GM19468 (cell line): Measurements from ENCODE around the gene SOX13.

Experiments
- ATAC-seq: cut with Tn5 transposase; IDR thresholded peaks from one replicate; pipeline ENCODE4 v1.9.1; 2021; ENCODE audit warnings: mild to moderate bottlenecking, moderate library complexity, moderate number of reproducible peaks; ENCODE audit not compliant: unreplicated experiment; ENCODE audit errors: extremely low read depth

The SOX13 gene

DNA sequence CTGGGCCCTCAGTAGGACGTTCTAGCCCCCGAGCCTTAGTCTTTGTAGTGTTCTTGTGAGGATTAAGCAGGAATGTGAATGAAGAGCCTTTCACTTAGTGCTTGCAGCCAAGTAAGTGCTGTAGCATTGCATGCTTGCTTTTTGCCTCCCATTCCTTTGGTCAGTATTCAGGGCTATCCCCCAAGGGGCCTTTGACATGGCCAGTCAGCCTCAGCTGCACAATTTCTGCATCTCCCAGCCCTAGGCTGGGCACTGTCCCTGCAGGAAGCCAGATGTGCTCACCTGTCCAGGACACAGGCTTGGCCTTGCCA is 30.5 kb downstream of the SOX13 start:
- ATAC-seq: no peak

- no peak for ATAC-seq
These were observed 31.6 kb downstream of the SOX13 start for GRCh38 chr1:204104331-204105130.

- no peak for ATAC-seq
These were observed 32.2 kb downstream of the SOX13 start for GRCh38 chr1:204105131-204105515.

DNA sequence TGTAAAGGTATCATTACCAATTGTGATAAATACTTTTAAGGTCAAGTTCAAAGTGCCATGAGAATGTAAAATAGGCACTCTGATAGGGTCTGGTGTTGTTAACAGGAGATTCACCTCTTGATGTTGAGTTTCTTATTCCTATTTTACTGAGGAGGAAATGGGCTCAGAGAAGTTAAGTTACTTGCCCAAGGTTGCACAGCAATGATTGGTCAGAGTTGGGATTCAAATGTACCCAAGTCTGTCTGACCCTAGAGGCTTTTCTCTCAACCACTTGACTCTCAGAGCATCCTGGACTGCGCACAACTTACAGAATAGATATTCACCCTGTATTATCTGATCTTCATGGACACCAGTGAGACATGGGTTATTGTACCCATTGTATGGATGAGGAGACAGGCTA is 33.9 kb downstream of the SOX13 start:
- ATAC-seq: no peak

DNA sequence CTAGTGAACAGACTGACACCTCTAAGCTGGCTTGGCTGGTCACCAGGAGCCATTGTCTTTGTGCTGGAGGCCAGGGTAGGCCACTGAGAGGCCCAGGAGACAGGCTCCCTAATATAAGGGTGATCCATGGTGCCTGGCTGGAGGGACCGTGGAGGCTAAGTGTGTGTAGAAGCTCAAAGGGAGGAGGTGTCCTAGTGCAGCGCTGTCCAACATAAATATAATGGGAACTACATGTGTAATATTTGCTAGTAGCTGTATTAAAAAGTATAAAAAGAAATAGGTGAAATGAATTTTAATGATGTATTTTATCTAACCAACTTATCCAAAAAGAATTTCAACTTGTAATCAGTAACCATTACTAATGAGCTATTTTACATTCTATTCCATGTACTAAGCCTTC is 35.0 kb downstream of the SOX13 start:
- ATAC-seq: no peak

GRCh38 chr1:204108312-204109141 is 35.6 kb downstream of the SOX13 start:
- ATAC-seq: no peak

- no peak for ATAC-seq
These were observed 38.1 kb downstream of the SOX13 start for GRCh38 chr1:204110894-204111633.

DNA sequence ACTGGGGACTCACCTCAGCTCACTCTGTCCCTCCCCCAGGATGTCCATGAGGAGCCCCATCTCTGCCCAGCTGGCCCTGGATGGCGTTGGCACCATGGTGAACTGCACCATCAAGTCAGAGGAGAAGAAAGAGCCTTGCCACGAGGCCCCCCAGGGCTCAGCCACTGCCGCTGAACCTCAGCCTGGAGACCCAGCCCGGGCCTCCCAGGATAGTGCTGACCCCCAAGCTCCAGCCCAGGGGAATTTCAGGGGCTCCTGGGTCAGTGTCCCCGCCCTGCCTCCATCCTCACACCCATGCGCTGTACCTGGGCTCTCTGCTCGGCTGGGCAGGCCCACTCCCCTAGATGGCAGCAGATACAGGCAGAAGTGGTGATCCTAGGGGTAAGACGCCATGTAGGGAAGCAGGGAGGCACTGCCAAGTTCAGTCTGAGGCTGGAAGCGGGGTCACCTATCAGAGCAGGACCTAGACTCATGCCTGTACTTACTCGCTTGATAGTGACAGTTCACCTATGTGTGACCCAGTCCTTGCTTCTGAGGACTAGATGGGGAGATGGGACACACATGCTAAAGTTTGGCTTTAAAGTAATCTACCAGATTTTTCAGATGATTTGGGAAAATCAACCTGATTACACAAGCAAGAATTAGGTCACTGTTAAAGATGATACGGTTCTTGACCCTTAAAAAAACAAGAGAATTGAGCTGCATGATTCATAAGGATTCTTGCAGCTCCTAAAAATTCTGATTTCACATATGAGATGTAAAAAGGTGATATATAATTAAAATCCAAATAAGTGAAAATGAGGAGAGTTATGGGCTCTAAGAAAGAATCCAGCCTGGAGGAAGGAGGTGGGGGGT is 40.2 kb downstream of the SOX13 start:
- no peak for ATAC-seq

GRCh38 chr1:204113896-204114295 is 41.0 kb downstream of the SOX13 start:
- no peak for ATAC-seq

DNA sequence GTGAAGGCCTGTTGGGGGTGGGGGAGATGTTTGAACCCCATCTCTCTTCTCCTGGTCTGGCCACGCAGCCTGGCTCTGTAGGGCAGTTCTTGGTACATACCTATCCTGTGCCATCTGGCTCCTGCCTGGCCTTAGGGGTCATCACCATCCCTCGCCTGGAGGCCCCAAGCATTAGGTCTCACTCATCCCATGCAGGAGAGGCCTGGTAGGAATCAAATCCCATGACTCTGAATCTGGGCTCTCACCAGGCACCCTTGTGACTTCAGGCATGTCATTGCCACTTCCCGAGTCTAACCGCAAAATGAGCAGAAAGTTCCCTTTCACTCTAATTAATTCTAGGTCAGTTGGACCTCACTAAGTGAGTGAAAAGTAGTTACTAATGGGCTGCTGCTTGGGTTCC is 41.7 kb downstream of the SOX13 start:
- no peak for ATAC-seq

DNA sequence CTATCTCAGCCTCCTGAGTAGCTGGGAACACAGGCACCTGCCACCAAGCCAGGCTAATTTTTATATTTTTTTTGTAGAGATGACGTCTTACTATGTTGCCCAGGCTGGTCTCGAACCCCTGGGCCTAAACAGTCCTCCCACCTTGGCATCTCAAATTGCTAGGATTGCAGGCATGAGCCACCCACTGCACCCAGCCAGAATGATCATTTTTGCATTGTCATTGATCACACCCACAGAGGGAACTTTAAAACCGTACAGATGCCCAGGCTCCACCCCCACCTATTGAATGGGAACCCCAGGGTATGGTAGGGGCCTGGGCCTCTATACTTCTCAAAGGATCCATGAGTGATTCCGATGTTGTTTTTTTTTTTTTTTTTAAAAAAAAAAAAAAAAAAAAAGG is 42.2 kb downstream of the SOX13 start:
- no peak for ATAC-seq

DNA sequence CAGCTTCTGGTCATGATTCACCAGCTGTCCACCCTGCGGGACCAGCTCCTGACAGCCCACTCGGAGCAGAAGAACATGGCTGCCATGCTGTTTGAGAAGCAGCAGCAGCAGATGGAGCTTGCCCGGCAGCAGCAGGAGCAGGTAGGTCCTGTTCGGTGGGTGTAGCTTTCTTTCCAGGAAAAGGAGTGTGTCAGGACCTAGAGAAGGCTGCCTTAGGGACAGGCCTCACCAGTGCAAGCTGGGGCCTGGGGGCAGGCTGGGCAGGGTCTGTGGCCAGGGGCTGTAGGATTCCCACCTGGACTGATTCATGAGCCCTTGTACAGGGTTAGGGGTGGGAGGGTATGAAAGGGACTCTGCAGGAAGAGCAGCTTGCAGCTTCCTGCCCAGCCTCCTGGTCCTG is 43.6 kb downstream of the SOX13 start:
- ATAC-seq: no peak

DNA sequence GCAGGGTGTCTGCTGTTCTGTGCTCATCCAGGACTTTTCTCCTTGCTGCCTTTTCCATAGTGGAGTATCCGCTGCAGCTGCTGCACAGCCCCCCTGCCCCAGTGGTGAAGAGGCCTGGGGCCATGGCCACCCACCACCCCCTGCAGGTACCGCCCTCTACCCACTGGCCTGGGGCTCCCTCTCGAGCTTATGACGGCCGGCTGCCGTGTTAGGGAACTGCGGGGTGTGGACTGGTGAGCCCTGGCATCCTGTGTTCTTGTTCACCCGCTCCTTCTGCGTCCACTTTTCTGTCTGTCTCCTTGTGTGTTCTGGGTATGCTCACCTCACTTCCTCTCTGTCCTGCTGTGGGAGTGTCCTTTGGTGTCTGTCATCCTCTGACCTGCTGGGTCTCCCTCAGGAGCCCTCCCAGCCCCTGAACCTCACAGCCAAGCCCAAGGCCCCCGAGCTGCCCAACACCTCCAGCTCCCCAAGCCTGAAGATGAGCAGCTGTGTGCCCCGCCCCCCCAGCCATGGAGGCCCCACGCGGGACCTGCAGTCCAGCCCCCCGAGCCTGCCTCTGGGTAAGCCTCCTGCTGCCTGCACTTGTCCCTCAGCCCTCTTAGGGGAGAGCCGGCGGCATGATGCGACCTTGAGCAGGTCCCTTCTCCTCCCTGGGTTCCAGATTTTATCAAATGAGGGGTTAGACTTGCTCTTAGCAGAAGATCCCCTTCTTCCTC is 49.1 kb downstream of the SOX13 start:
- no peak for ATAC-seq

DNA sequence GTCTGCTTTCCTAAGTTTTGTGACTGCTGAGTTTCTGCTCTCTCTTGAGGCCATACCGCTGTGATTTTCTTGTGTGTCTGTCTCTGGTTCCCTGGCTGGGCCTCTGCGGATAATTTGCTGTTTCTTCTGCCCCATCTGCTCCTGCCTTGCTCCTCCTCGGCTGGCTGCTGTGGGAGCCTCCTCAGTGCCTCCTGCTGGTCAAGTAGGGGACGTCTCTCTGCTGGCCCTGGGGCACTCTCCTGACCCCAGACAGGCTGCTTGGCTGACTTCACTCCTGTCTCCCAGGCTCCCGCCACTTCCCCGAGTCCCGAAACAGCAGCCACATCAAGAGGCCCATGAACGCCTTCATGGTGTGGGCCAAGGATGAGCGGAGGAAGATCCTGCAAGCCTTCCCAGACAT is 50.5 kb downstream of the SOX13 start:
- no peak for ATAC-seq

DNA sequence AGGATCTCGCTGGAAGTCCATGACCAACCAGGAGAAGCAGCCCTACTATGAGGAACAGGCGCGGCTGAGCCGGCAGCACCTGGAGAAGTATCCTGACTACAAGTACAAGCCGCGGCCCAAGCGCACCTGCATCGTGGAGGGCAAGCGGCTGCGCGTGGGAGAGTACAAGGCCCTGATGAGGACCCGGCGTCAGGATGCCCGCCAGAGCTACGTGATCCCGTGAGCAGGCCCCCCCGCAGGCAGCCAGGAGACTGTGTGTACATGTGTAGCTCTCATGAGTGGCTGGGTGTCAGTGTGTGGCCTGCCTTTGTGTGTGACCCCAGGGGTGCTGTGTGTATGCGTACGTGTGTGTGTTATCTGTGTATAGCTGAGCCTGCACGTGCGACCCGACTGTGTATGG is 51.7 kb downstream of the SOX13 start:
- no peak for ATAC-seq

DNA sequence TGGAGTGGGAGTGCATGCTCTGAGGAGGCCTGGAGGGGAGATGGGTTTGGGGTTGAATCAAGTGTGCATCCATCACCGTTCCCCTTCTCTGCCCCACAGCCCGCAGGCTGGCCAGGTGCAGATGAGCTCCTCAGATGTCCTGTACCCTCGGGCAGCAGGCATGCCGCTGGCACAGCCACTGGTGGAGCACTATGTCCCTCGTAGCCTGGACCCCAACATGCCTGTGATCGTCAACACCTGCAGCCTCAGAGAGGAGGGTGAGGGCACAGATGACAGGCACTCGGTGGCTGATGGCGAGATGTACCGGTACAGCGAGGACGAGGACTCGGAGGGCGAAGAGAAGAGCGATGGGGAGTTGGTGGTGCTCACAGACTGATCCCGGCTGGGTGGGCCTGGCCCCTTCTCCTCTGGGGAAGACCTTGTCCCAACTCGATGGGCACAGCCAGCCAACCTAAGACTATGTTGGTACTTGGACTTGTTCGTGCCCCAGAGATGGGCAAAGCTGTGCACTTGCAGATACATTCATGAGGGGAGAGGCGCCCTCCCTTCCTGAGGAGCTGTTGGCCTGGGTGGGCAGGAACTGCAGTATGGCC is 52.9 kb downstream of the SOX13 start:
- ATAC-seq: no peak

DNA sequence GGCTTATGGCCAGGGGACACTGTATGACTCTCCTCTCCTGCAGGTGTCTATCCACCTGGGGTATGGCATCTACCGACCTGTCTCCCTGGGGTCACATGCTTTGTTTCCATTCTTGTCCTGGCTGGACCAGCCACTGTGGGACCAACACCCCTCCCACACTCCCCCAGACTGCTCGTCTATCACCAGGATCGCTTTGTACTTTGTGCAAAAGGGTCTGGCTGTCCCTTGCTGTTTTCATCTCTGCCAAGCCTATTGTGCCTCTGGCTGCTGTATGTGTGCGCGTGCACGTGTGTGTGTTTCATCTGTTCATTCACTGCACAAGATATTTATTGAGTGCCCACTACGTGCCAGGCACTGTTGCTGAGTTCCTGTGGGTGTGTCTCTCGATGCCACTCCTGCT is 53.5 kb downstream of the SOX13 start:
- ATAC-seq: no peak

- no peak for ATAC-seq
These were observed 54.0 kb downstream of the SOX13 start for GRCh38 chr1:204126956-204127355.

DNA sequence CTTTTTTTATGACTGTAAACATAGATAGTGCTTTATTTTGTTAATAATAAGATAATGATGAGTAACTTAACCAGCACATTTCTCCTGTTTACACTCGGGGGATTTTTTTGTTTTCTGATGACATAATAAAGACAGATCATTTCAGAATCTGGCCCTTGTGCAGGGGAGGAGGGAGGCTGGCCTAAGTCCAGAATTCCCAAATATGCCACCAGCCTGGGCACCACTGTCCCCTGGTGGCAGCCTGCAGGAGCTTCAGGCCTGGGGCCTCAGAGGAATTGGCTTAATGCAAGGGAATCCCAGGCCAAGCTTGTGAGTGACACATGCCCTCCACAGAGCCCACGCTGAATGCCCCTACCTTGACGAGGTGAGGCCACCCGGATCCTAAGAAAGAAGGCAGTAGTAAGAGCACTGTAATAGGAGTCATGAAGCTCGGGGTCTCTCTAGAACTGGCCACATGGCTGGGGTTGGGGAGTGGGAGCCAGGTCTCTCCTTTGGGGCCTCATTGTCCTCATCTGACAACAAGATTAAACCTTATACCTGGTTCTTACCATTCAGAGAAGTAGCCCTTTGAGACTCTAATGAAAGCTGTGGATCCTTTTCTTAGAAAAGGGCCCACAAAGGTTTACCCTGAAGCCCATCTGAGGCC is 54.8 kb downstream of the SOX13 start:
- ATAC-seq: no peak
